ENCODE measurements around the gene RCE1.

RCE1 gene

DNA sequence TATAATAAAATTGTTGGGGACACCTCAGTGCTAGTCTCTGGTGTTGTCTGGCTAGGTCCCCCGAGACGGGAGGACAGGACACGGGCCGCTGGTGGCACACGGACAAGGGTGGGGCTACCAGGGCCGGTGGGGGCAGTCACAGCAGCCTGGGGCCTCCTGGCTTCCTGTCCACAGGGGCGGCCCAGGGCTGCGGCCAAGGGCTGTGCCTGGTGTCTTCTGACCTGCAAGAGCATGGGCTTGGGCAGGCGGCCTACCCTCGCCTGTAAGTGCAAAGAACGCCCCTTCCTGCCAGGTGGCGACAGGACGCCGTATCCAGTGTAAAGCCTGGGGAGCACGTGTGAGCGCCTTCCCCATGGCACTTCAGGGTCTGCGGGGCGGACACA is 17.2 kb downstream of the RCE1 start:
- Histone ChIP-seq H3K4me1 (ENCODE audit: insufficient read depth, low read length) (peaks cover 31% of the 10 kb centered on the region), H3K27ac (ENCODE audit: low read length) (no peak overlapping the region), H3K4me3 (ENCODE audit: low read depth in 1 of 2, low read length in 2 of 2) (no peak overlapping the region), H2AFZ (ENCODE audit: low read depth, low read length) (no peak overlapping the region), H3K79me2 (ENCODE audit: insufficient read depth, low read length) (peaks cover 33% of the 10 kb centered on the region), H3K9me3 (ENCODE audit: insufficient read depth, low read length, severe bottlenecking) (no peaks in the 10 kb centered on the region), H3K36me3 (ENCODE audit: insufficient read depth, low read length) (peaks cover 41% of the 10 kb centered on the region), H3K27me3 (ENCODE audit: insufficient read depth, low read length, poor library complexity) (no peaks in the 10 kb centered on the region), H3K9ac (ENCODE audit: low read depth, low read length) (no peak overlapping the region), H3K4me2 (ENCODE audit: insufficient read depth, low read length) (no peak overlapping the region), H4K20me1 (ENCODE audit: insufficient read depth, low read length) (peaks cover 28% of the 10 kb centered on the region; the same call in 1 of the 2 replicates)
- no peak for ATAC-seq (ENCODE audit: insufficient read depth, low read depth)
- TF ChIP-seq EZH2 (IDR thresholded peaks at IDR 0.05; ENCODE audit: borderline replicate concordance, low read depth, low read length, severe bottlenecking) (no peak), CTCF (IDR thresholded peaks at IDR 0.05; ENCODE audit: borderline replicate concordance, extremely low read depth, low read length, poor library complexity, severe bottlenecking) (no peak)
- no peak for DNase-seq

GRCh38 chr11:66861038-66861773 is 18.0 kb downstream of the RCE1 start:
- ATAC-seq (ENCODE audit: insufficient read depth, low read depth): no peak
- Histone ChIP-seq H3K9me3 (ENCODE audit: insufficient read depth, low read length, severe bottlenecking) (no peaks in the 10 kb centered on the region), H2AFZ (ENCODE audit: low read depth, low read length) (no peak overlapping the region), H4K20me1 (ENCODE audit: insufficient read depth, low read length) (peaks cover 28% of the 10 kb centered on the region; the same call in 1 of the 2 replicates), H3K4me3 (ENCODE audit: low read depth in 1 of 2, low read length in 2 of 2) (no peak overlapping the region), H3K36me3 (ENCODE audit: insufficient read depth, low read length) (peaks cover 41% of the 10 kb centered on the region), H3K4me2 (ENCODE audit: insufficient read depth, low read length) (no peak overlapping the region), H3K4me1 (ENCODE audit: insufficient read depth, low read length) (peaks cover 25% of the 10 kb centered on the region), H3K79me2 (ENCODE audit: insufficient read depth, low read length) (peaks cover 33% of the 10 kb centered on the region), H3K27ac (ENCODE audit: low read length) (no peak overlapping the region), H3K27me3 (ENCODE audit: insufficient read depth, low read length, poor library complexity) (no peaks in the 10 kb centered on the region), H3K9ac (ENCODE audit: low read depth, low read length) (no peak overlapping the region)
- TF ChIP-seq EZH2 (IDR thresholded peaks at IDR 0.05; ENCODE audit: borderline replicate concordance, low read depth, low read length, severe bottlenecking): no peak
- no peak for DNase-seq

GRCh38 chr11:66861774-66862558 is 18.7 kb downstream of the RCE1 start:
- DNase-seq: no peak
- no peak overlapping the region for H2AFZ ChIP-seq (ENCODE audit: low read depth, low read length)
- no peak for ATAC-seq (ENCODE audit: insufficient read depth, low read depth)
- no peak overlapping the region for H3K27ac ChIP-seq (ENCODE audit: low read length)
- H3K79me2 ChIP-seq (ENCODE audit: insufficient read depth, low read length): peaks cover 26% of the 10 kb centered on the region
- no peak overlapping the region for H3K4me3 ChIP-seq (ENCODE audit: low read depth in 1 of 2, low read length in 2 of 2)
- no peak overlapping the region for H3K4me2 ChIP-seq (ENCODE audit: insufficient read depth, low read length)
- TF ChIP-seq EZH2 (IDR thresholded peaks at IDR 0.05; ENCODE audit: borderline replicate concordance, low read depth, low read length, severe bottlenecking) (no peak), CTCF (IDR thresholded peaks at IDR 0.05; ENCODE audit: borderline replicate concordance, extremely low read depth, low read length, poor library complexity, severe bottlenecking) (no peak)
- no peaks in the 10 kb centered on the region for H3K9me3 ChIP-seq (ENCODE audit: insufficient read depth, low read length, severe bottlenecking)
- H3K9ac ChIP-seq (ENCODE audit: low read depth, low read length): no peak overlapping the region
- peaks cover 28% of the 10 kb centered on the region; the same call in 1 of the 2 replicates for H4K20me1 ChIP-seq (ENCODE audit: insufficient read depth, low read length)
- H3K36me3 ChIP-seq (ENCODE audit: insufficient read depth, low read length): peaks cover 41% of the 10 kb centered on the region
- H3K4me1 ChIP-seq (ENCODE audit: insufficient read depth, low read length): peaks cover 25% of the 10 kb centered on the region
- no peaks in the 10 kb centered on the region for H3K27me3 ChIP-seq (ENCODE audit: insufficient read depth, low read length, poor library complexity)

DNA sequence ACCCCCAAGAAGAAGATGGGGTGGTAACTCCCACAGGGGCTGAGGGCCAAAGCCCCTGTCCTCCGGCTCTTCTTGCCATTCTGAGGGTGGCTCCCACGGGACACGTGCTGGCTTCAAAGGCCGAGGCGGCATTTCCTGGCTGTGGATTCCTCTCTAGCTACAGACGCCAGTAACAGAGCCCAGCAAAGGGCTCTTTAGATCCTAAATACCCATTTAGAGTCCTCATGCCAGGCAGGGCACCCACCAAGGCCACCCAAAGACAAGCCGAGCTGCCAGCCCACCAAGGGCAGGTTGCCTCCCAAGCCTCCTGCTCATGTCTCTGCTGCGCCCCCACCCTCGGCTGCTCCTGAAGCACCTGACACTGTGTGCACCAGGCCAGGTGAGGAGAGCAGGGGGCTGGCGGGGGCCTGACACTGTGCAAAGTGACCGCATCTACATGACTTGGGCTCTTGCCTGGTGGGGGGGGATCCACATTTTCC is 19.4 kb downstream of the RCE1 start:
- Histone ChIP-seq H3K27me3 (ENCODE audit: insufficient read depth, low read length, poor library complexity) (no peaks in the 10 kb centered on the region), H3K36me3 (ENCODE audit: insufficient read depth, low read length) (peaks cover 39% of the 10 kb centered on the region), H3K27ac (ENCODE audit: low read length) (no peak overlapping the region), H3K4me2 (ENCODE audit: insufficient read depth, low read length) (no peak overlapping the region), H2AFZ (ENCODE audit: low read depth, low read length) (no peak overlapping the region), H4K20me1 (ENCODE audit: insufficient read depth, low read length) (peaks cover 26% of the 10 kb centered on the region; the same call in 1 of the 2 replicates), H3K9me3 (ENCODE audit: insufficient read depth, low read length, severe bottlenecking) (no peaks in the 10 kb centered on the region), H3K4me3 (ENCODE audit: low read depth in 1 of 2, low read length in 2 of 2) (no peak overlapping the region), H3K79me2 (ENCODE audit: insufficient read depth, low read length) (peaks cover 20% of the 10 kb centered on the region), H3K9ac (ENCODE audit: low read depth, low read length) (no peak overlapping the region), H3K4me1 (ENCODE audit: insufficient read depth, low read length) (peaks cover 21% of the 10 kb centered on the region)
- TF ChIP-seq EZH2 (IDR thresholded peaks at IDR 0.05; ENCODE audit: borderline replicate concordance, low read depth, low read length, severe bottlenecking) (no peak), CTCF (IDR thresholded peaks at IDR 0.05; ENCODE audit: borderline replicate concordance, extremely low read depth, low read length, poor library complexity, severe bottlenecking) (no peak)
- no peak for DNase-seq
- ATAC-seq (ENCODE audit: insufficient read depth, low read depth): no peak

All from DND-41 (cell line).